Measurements from ENCODE around the gene KLHL5. TPM values are rescaled to one million over a fixed set of nuclear protein-coding genes. Genes with fewer than 3 reads are reported as not detected.

Gene KLHL5
- total and polyA plus RNA-seq, 9 of the 15 experiments (the other 6 are each of a cell fraction or from before 2014, with no cell fraction given), result 8.0 to 30.8 (median 22.1) TPM

- Histone ChIP-seq H3K4me2 (ENCODE audit: insufficient read depth, low read length) (no peak overlapping the region), H2AFZ (ENCODE audit: low read depth, low read length) (peak overlapping the region; percentile 44), H4K20me1 (replicated peaks; ENCODE audit: control insufficient read depth, insufficient read depth, low read length) (no peaks in the 10 kb centered on the region), H3K9ac (ENCODE audit: insufficient read depth in 1 of 2, low read depth in 2 of 2, low read length in 2 of 2) (no peak overlapping the region), H3K9me1 (ENCODE audit: control insufficient read depth, insufficient read depth, low read length) (no peaks in the 10 kb centered on the region), H3K4me1 (replicated peaks in 1 of 2; ENCODE audit: control insufficient read depth in 2 of 2, insufficient read depth in 2 of 2, low read length in 2 of 2) (peaks cover 7 to 16% of the 10 kb centered on the region in 2 experiments), H3K79me2 (ENCODE audit: control insufficient read depth, insufficient read depth, low read length) (peaks cover 3% of the 10 kb centered on the region; the same call in 2 of the 3 replicates), H3K9me3 (replicated peaks; ENCODE audit: control insufficient read depth, insufficient read depth, low read depth, low read length) (no peaks in the 10 kb centered on the region), H3K27ac (ENCODE audit: extremely low read depth, low read depth, low read length) (no peak overlapping the region), H3K4me3 (no peak overlapping the region), H3K36me3 (ENCODE audit: control insufficient read depth, insufficient read depth, low read length) (no peaks in the 10 kb centered on the region), H3K27me3 (ENCODE audit: control insufficient read depth in 2 of 2, insufficient read depth in 2 of 2, low read length in 2 of 2) (no peaks in the 10 kb centered on the region)
- FAIRE-seq (no peak), ATAC-seq (no peak), DNase-seq (ENCODE audit: extremely low read depth in 1 of 4, low spot score in 3 of 4) (no peak)
- TF ChIP-seq LEF1 (IDR thresholded peaks at IDR 0.05), result no peak
- TF ChIP-seq, protein P1, sequence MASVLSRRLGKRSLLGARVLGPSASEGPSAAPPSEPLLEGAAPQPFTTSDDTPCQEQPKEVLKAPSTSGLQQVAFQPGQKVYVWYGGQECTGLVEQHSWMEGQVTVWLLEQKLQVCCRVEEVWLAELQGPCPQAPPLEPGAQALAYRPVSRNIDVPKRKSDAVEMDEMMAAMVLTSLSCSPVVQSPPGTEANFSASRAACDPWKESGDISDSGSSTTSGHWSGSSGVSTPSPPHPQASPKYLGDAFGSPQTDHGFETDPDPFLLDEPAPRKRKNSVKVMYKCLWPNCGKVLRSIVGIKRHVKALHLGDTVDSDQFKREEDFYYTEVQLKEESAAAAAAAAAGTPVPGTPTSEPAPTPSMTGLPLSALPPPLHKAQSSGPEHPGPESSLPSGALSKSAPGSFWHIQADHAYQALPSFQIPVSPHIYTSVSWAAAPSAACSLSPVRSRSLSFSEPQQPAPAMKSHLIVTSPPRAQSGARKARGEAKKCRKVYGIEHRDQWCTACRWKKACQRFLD (CRISPR knock-in tag; IDR thresholded peaks at IDR 0.05), result no peak
- TF ChIP-seq TAF7 (tag; IDR thresholded peaks at IDR 0.05), result no peak
- no peak for TF ChIP-seq NONO (IDR thresholded peaks at IDR 0.05; ENCODE audit: low read depth in 2 of 2, low read length in 1 of 2)
- TF ChIP-seq MAFK (IDR thresholded peaks at IDR 0.05; ENCODE audit: low read length), result no peak
- TF ChIP-seq MCM2 (IDR thresholded peaks at IDR 0.05; ENCODE audit: low read depth), result no peak
- no peak for TF ChIP-seq PHB2 (IDR thresholded peaks at IDR 0.05; ENCODE audit: low read depth)
- TF ChIP-seq VEZF1 (CRISPR knock-in tag; IDR thresholded peaks at IDR 0.05), result no peak
- TF ChIP-seq PCBP2 (IDR thresholded peaks at IDR 0.05; ENCODE audit: low read depth, low read length, poor library complexity, severe bottlenecking), result no peak
- no peak for TF ChIP-seq E2F5 (CRISPR knock-in tag; IDR thresholded peaks at IDR 0.05)
- no peak for TF ChIP-seq ZNF324 (CRISPR knock-in tag; IDR thresholded peaks at IDR 0.05)
- TF ChIP-seq RUNX1 (IDR thresholded peaks at IDR 0.05; ENCODE audit: low read depth), result no peak
- no peak for TF ChIP-seq FOXP1 (CRISPR knock-in tag; IDR thresholded peaks at IDR 0.05)
- TF ChIP-seq, protein P2, sequence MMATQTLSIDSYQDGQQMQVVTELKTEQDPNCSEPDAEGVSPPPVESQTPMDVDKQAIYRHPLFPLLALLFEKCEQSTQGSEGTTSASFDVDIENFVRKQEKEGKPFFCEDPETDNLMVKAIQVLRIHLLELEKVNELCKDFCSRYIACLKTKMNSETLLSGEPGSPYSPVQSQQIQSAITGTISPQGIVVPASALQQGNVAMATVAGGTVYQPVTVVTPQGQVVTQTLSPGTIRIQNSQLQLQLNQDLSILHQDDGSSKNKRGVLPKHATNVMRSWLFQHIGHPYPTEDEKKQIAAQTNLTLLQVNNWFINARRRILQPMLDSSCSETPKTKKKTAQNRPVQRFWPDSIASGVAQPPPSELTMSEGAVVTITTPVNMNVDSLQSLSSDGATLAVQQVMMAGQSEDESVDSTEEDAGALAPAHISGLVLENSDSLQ (IDR thresholded peaks at IDR 0.05), result no peak
- TF ChIP-seq, protein P3, sequence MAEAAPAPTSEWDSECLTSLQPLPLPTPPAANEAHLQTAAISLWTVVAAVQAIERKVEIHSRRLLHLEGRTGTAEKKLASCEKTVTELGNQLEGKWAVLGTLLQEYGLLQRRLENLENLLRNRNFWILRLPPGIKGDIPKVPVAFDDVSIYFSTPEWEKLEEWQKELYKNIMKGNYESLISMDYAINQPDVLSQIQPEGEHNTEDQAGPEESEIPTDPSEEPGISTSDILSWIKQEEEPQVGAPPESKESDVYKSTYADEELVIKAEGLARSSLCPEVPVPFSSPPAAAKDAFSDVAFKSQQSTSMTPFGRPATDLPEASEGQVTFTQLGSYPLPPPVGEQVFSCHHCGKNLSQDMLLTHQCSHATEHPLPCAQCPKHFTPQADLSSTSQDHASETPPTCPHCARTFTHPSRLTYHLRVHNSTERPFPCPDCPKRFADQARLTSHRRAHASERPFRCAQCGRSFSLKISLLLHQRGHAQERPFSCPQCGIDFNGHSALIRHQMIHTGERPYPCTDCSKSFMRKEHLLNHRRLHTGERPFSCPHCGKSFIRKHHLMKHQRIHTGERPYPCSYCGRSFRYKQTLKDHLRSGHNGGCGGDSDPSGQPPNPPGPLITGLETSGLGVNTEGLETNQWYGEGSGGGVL (CRISPR knock-in tag; IDR thresholded peaks at IDR 0.05), result no peak
- TF ChIP-seq YBX1 (IDR thresholded peaks at IDR 0.05), result no peak
- in situ Hi-C loops (cut with MboI), result no loop called here
- ChIA-PET CTCF (ENCODE audit: low intra/inter-chr PET ratio) (no interaction called here), POLR2A (interaction anchor here (1.4 to 1.5 kb wide), 2 partner anchors 10 to 15 kb away, joined by 7 to 9 read pairs; no protein-coding TSS in a partner anchor)
- WGBS (ENCODE audit: insufficient coverage, low coverage, missing lambda C conversion rate), result 53% methylated on average over 7 of the region's 7 CpGs
- no TSS peak for BruUV-seq (replicated peaks)
- intact Hi-C loops (cut with micrococcal nuclease), result no loop called here
Measured at GRCh38 chr4:39036172-39036571, 25.9 kb upstream of the KLHL5 start.
